ENCODE data around the gene RPRD1B. TPM values are rescaled to one million over a fixed set of nuclear protein-coding genes. Genes with fewer than 3 reads are reported as not detected.
A peak's percentile ranks its signal among the peaks of the same experiment; 100 is the strongest.

RPRD1B gene
- 10 to 100 TPM; 18.4 to 33.0 (median 26.5) TPM for polyA plus RNA-seq (ENCODE audit: insufficient read length in 10 of 10)
- long read RNA-seq, donor 1, transcript RPRD1B-201 (7 exons, 3,874 nt), result major isoform, 5 of 5 reads
- long read RNA-seq, donor 1, partial matches to known transcripts, result 0 of 5 reads
- long read RNA-seq, donor 1, other reads (novel, unspliced or antisense), result 0 of 5 reads
- long read RNA-seq, donor 2, partial matches to known transcripts, result 0 of 3 reads
- long read RNA-seq, donor 2, other reads (novel, unspliced or antisense), result 0 of 3 reads
- long read RNA-seq, donor 3, result 0 reads
- long read RNA-seq, donor 4, partial matches to known transcripts, result 0 of 4 reads
- long read RNA-seq, donor 4, other reads (novel, unspliced or antisense), result 0 of 4 reads
- long read RNA-seq, donor 5, partial matches to known transcripts, result 0 of 2 reads
- long read RNA-seq, donor 5, other reads (novel, unspliced or antisense), result 0 of 2 reads
- long read RNA-seq, donor 6, partial matches to known transcripts, result 0 of 4 reads
- long read RNA-seq, donor 6, other reads (novel, unspliced or antisense), result 0 of 4 reads
- long read RNA-seq, donor 7, partial matches to known transcripts, result 0 of 3 reads
- long read RNA-seq, donor 7, other reads (novel, unspliced or antisense), result 0 of 3 reads
- long read RNA-seq, donor 8, partial matches to known transcripts, result 0 of 1 reads
- long read RNA-seq, donor 8, other reads (novel, unspliced or antisense), result 0 of 1 reads
- long read RNA-seq, donor 9, result 0 reads

- DNase-seq, result peak; percentile 94 to 99 (median 97)
These were observed at the start of gene RPRD1B, which contains the start of gene TTI1 for GRCh38 chr20:38033330-38034107. Gene RPRD1B (plus strand): TSS chr20:38033746. CDS start chr20:38033948, 202 bp downstream. Gene TTI1 (minus strand): TSS chr20:38033456. CDS start chr20:38013816, 19,640 bp downstream.

GRCh38 chr20:37984018-37984785 lies 49.3 kb upstream of the RPRD1B start:
- DNase-seq, result peak; percentile 31 to 52 (median 38)

- DNase-seq, result no peak
These were observed 47.3 kb upstream of the RPRD1B start for GRCh38 chr20:37986044-37986858.

- peak; percentile 66 to 83 (median 77) for DNase-seq
These were observed 46.5 kb upstream of the RPRD1B start for GRCh38 chr20:37986873-37987601.

GRCh38 chr20:37987602-37988290 lies 45.8 kb upstream of the RPRD1B start:
- peak in 1 of 3 donors; percentile 29 for DNase-seq

GRCh38 chr20:37988306-37988954 lies 45.1 kb upstream of the RPRD1B start:
- no peak for DNase-seq

- no peak for DNase-seq
These were observed 43.8 kb upstream of the RPRD1B start for GRCh38 chr20:37989601-37990295.

GRCh38 chr20:37990571-37991151 lies 42.9 kb upstream of the RPRD1B start:
- peak in 1 of 3 donors; percentile 47 for DNase-seq

- no peak for DNase-seq
These were observed 42.2 kb upstream of the RPRD1B start for GRCh38 chr20:37991157-37991866.

- DNase-seq, result no peak
These were observed 41.6 kb upstream of the RPRD1B start for GRCh38 chr20:37991908-37992307.

GRCh38 chr20:37992802-37993409 lies 40.6 kb upstream of the RPRD1B start:
- DNase-seq, result peak; percentile 48 to 85 (median 53)

- DNase-seq, result no peak
These were observed 39.0 kb upstream of the RPRD1B start for GRCh38 chr20:37994512-37994911.

GRCh38 chr20:37995856-37996605 lies 37.5 kb upstream of the RPRD1B start:
- no peak for DNase-seq

- DNase-seq, result no peak
These were observed 36.0 kb upstream of the RPRD1B start for GRCh38 chr20:37997516-37997915.

- DNase-seq, result no peak
These were observed 33.9 kb upstream of the RPRD1B start for GRCh38 chr20:37999526-38000263.
